ENCODE results near the gene ARID2. TPM values are rescaled to one million over a fixed set of nuclear protein-coding genes. Genes with fewer than 3 reads are reported as not detected.

The ARID2 gene
- total and polyA plus RNA-seq, 9 of the 15 experiments (the other 6 are each of a cell fraction or from before 2014, with no cell fraction given): 13.4 to 41.6 (median 29.4) TPM

DNA sequence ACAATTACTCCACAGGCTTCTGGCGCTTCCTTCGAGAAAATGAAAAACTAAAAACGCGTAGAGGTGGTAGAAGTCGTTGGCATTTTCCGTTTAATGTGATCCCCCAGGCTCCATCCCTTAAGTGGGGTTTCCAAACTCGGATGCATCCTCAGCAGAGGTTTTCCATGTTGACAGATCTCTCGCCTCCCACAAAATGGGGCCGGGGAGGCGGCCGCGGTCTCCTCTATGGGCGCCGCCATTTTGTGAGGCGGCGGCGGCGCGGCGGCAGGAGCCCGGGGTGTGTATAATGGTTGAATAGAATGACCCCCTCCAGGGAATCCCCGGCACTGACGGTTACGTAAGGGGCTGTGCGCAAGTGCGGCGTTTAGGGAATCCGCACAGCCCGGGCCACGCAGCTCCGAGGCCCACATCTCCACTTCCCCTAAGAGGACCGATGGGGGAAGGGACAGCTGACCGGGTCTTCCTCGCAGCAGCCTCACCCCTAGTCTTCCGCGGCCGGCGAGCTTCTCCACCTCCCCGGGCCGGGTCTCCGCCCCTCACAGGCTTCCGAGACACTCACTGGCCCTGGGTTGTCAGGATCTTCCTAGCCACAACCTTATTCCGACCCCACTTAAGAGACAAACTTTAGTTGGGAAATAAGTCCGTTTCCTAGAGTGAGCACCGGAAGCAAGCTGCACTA, 2.1 kb upstream of the ARID2 start (continued):
- no peak for TF ChIP-seq ZNF280B (CRISPR knock-in tag; IDR thresholded peaks at IDR 0.05)
- TF ChIP-seq UBTF (IDR thresholded peaks at IDR 0.05; ENCODE audit: borderline replicate concordance in 1 of 2, low read depth in 2 of 2, low read length in 2 of 2): peak; percentile 42 to 95; a peak in 3 of 4 replicates
- no peak for TF ChIP-seq PURB (CRISPR knock-in tag; IDR thresholded peaks at IDR 0.05; ENCODE audit: low read depth)
- peak; percentile 83; the same call in 1 of the 2 replicates for TF ChIP-seq FOXP1 (CRISPR knock-in tag; IDR thresholded peaks at IDR 0.05)
- TF ChIP-seq NFYB (IDR thresholded peaks at IDR 0.05; ENCODE audit: extremely low read depth, insufficient read length): no peak
- no peak for TF ChIP-seq SNIP1 (IDR thresholded peaks at IDR 0.05; ENCODE audit: low read depth)
